CMK (cell line): ENCODE data around the gene KBTBD12.

Source experiments
- DNase-seq: peaks from one replicate; pipeline ENCODE4 v3.0.0-alpha.2; 2010; ENCODE audit warnings: low read depth

Gene KBTBD12

GRCh38 chr3:128014548-128014947 lies 99.5 kb downstream of the KBTBD12 start:
- DNase-seq, result no peak

DNA sequence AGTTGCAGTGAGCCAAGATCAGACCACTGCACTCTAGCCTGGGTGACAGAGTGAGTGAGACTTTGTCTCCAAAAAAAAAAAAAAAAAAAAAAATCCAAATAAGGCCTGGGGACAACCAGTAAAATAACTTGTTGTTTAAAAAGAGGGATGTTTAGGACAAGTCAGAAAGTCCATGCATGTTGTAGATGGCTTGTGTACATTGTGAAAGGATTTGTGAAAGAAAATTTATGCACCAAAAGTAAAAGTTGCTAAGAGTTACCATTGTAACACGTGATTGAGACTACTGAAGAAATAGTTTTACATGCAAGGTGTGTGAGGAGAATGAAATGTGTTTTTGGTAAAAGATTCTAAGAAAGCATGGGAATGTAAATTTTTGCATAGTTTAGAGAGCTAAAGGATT lies 101.5 kb downstream of the KBTBD12 start:
- DNase-seq, result no peak

GRCh38 chr3:128021768-128022372 lies 106.8 kb downstream of the KBTBD12 start:
- no peak for DNase-seq

DNA sequence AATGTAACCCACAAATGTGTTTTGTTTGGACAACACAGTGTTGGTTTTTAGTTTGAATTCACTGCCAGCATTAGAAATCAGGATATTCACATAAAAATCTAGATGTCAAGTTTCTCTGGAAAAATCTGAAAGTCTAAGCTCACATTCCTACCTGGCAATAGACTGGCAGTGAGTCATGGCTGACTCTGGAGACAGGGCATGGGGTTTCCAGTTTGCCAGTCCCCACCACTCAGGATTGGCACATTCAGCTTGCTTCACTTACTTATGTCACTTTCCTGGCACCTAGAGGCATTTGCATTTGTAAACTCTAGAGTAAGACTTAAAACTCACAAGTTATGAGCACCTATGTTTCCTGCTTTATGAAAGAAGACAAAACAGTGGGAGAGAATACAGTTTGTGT lies 118.1 kb downstream of the KBTBD12 start:
- no peak for DNase-seq

GRCh38 chr3:128036119-128036518 lies 121.1 kb downstream of the KBTBD12 start:
- DNase-seq, result no peak
